OCI-LY7 (cell line): Measurements from ENCODE around the gene SYCP3. TPM values are rescaled to one million over a fixed set of nuclear protein-coding genes. Genes with fewer than 3 reads are reported as not detected.

Source experiments
- BruUV-seq: library from RNA; stranded (reverse); fragments of 400-500 nt; replicated peaks from 2 replicates; lab custom pipeline; 2021; lab: Mats Ljungman, UMichigan
- CTCF ChIA-PET: fragments of 300-600 bp; sonication (Branson Sonifier 250); formaldehyde crosslinking; loops from one replicate; lab custom pipeline; 2022; ENCODE audit warnings: antibody characterized with exemption; ENCODE audit not compliant: unreplicated experiment; lab: Charles Lee
- POLR2A ChIA-PET: fragments of 300-600 bp; sonication (Branson Sonifier 250); formaldehyde crosslinking; loops from one replicate; lab custom pipeline; 2022; ENCODE audit warnings: antibody characterized with exemption; lab: Charles Lee
- DNase-seq: peaks from one replicate; pipeline ENCODE4 v3.0.0-alpha.2; 2015; ENCODE audit warnings: low spot score
- H2AFZ ChIP-seq: fragments of 200-600 bp; sonication (generic), shearing (Covaris generic); 2 replicates; pipeline ENCODE4 v1.6.1; 2014; ENCODE audit warnings: mild to moderate bottlenecking, antibody characterized with exemption, low read length, moderate library complexity
- H3K27ac ChIP-seq: fragments of 200-600 bp; sonication (generic); 2 replicates; pipeline ENCODE4 v1.5.1; 2014; ENCODE audit warnings: mixed run types, low read depth, mild to moderate bottlenecking, moderate library complexity, low read length, inconsistent platforms; ENCODE audit not compliant: poor library complexity, severe bottlenecking
- H3K36me3 ChIP-seq: fragments of 200-600 bp; sonication (generic); 2 replicates; pipeline ENCODE4 v1.6.1; 2014; ENCODE audit warnings: mild to moderate bottlenecking, antibody characterized with exemption, low read length, moderate library complexity, mixed read lengths; ENCODE audit not compliant: insufficient read depth
- H3K4me1 ChIP-seq: fragments of 200-600 bp; sonication (generic); 2 replicates; pipeline ENCODE4 v1.5.1; 2014; ENCODE audit warnings: mild to moderate bottlenecking, low read length; ENCODE audit not compliant: insufficient read depth, poor library complexity, severe bottlenecking
- H3K4me2 ChIP-seq: fragments of 200-600 bp; sonication (generic); 2 replicates; pipeline ENCODE4 v1.6.1; 2014; ENCODE audit warnings: mild to moderate bottlenecking, low read length
- H3K4me3 ChIP-seq: fragments of 200-600 bp; sonication (generic); 2 replicates; pipeline ENCODE4 v1.5.1; 2014; ENCODE audit warnings: mild to moderate bottlenecking, low read depth, low read length; ENCODE audit not compliant: poor library complexity, severe bottlenecking
- H3K79me2 ChIP-seq: fragments of 200-600 bp; sonication (generic); 2 replicates; pipeline ENCODE4 v1.6.1; 2016; ENCODE audit warnings: low read depth, mild to moderate bottlenecking, low read length, moderate library complexity, mixed read lengths; ENCODE audit not compliant: insufficient read depth
- H3K9me2 ChIP-seq: fragments of 200-600 bp; sonication (generic); 2 replicates; pipeline ENCODE4 v1.6.1; 2016; ENCODE audit warnings: mild to moderate bottlenecking, low read length, mixed read lengths; ENCODE audit not compliant: insufficient read depth
- H3K9me3 ChIP-seq: fragments of 200-600 bp; sonication (generic); 2 replicates; pipeline ENCODE4 v1.6.1; 2014; ENCODE audit warnings: mild to moderate bottlenecking, mixed run types, low read length, mixed read lengths
- H4K20me1 ChIP-seq: fragments of 200-600 bp; sonication (generic); 2 replicates; pipeline ENCODE4 v1.6.1; 2014; ENCODE audit warnings: mild to moderate bottlenecking, antibody characterized with exemption, low read length, moderate library complexity, mixed read lengths; ENCODE audit not compliant: insufficient read depth
- EZH2phosphoT487 ChIP-seq: fragments of 200-600 bp; sonication (generic); IDR thresholded peaks from 2 replicates; pipeline ENCODE4 v1.6.1; 2018; ENCODE audit warnings: low read depth, borderline replicate concordance, mild to moderate bottlenecking, mixed run types, antibody characterized with exemption, low read length, moderate library complexity, mixed read lengths
- intact Hi-C: fragments of 100-400 bp; cut with micrococcal nuclease; formaldehyde crosslinking; loops from one replicate; pipeline ENCODE4 v1.10.0; 2022; ENCODE audit not compliant: unreplicated experiment
- total RNA-seq, 2 experiments: library from RNA; depleted of rRNA in 1 of 2; stranded (reverse); fragments of >200 nt in 1 of 2; shearing (Covaris generic) in 1 of 2; gene quantifications; 2 replicates each; pipeline ENCODE4 v1.2.3, GENCODE V29; 2014 to 2022
- TF ChIP-seq, protein P1 (sequence below): fragments of 200-600 bp; sonication (generic); conservative IDR thresholded peaks from 2 replicates; pipeline ENCODE4 v1.5.1; 2014; ENCODE audit warnings: mild to moderate bottlenecking, antibody characterized with exemption, low read length, moderate library complexity, mixed read lengths

Gene SYCP3
- total RNA-seq, 2 experiments from 2014 or later, result 0.13 to 0.36 TPM

DNA sequence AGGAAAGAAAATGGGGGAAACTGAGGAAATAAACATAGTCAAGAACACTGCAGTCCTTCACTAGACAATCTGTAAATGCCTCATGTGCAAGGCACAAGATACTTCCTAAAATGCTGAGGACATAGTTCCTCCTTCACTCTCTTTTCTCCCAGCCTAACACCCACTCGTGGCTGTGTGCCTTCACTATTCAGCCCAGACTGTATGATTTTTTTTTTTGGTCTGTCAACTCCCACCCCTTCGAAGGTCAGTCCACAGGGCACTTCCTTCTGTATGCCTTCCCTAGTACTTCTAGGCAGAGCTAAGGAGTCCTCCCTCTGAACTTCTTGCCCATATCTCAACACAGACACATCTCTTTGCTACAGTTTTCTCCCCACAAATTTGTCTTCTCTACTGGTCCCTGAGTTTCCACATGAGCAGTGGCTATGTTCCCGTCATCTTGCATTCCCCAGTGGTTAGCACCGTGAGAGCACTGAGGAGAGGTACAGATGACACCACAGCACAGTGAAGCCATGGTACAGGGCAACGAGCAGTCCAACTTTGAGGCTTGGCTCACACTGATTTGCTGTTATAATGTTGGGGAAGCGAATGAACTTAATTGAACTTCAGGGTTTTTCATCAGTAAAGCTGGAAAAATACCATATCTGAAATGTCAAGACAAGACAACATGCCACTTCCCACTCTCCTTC is 24.1 kb upstream of the SYCP3 start:
- ChIA-PET POLR2A (interaction anchor here (0.7 kb wide), 1 partner anchor 261 kb away, joined by 7 read pairs; no protein-coding TSS in a partner anchor), CTCF (interaction anchor here (0.6 to 0.9 kb wide), 3 partner anchors 60 to 168 kb away, joined by 3 to 4 read pairs (median 3); no protein-coding TSS in a partner anchor)
- Histone ChIP-seq H3K4me3 (no peak overlapping the region), H3K27ac (no peak overlapping the region), H3K9me3 (no peaks in the 10 kb centered on the region), H3K4me1 (no peaks in the 10 kb centered on the region), H3K9me2 (no peaks in the 10 kb centered on the region), H2AFZ (no peak overlapping the region), H3K4me2 (no peak overlapping the region), H3K36me3 (peaks cover 81% of the 10 kb centered on the region), H3K79me2 (no peaks in the 10 kb centered on the region), H4K20me1 (no peaks in the 10 kb centered on the region)
- intact Hi-C loops, result no loop called here
- BruUV-seq, result no TSS peak
- no peak for TF ChIP-seq EZH2phosphoT487
- TF ChIP-seq, protein P1, sequence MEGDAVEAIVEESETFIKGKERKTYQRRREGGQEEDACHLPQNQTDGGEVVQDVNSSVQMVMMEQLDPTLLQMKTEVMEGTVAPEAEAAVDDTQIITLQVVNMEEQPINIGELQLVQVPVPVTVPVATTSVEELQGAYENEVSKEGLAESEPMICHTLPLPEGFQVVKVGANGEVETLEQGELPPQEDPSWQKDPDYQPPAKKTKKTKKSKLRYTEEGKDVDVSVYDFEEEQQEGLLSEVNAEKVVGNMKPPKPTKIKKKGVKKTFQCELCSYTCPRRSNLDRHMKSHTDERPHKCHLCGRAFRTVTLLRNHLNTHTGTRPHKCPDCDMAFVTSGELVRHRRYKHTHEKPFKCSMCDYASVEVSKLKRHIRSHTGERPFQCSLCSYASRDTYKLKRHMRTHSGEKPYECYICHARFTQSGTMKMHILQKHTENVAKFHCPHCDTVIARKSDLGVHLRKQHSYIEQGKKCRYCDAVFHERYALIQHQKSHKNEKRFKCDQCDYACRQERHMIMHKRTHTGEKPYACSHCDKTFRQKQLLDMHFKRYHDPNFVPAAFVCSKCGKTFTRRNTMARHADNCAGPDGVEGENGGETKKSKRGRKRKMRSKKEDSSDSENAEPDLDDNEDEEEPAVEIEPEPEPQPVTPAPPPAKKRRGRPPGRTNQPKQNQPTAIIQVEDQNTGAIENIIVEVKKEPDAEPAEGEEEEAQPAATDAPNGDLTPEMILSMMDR, result no peak
- no peak for DNase-seq

DNA sequence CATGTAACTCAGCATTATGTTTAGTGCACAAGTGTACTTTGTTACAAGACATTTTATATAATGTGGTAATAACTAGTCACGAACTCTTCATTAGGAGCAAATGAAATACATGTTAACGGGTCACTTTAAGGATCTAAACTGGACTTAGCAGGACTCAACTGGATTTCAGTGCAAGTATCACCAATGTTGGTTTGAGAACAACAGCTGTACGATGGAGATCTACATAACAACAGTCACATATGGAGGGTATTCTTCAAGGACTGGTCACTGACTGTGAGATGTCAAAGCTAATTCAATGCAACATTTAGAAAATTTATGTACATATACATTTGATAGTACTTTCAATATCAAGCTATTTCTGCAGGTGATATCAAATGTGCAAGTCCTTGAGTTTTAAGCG is 22.5 kb upstream of the SYCP3 start:
- H3K9me3 ChIP-seq, result no peaks in the 10 kb centered on the region
- no peak overlapping the region for H3K4me2 ChIP-seq
- TF ChIP-seq EZH2phosphoT487, result no peak
- TF ChIP-seq, protein P1, result no peak
- intact Hi-C loops, result no loop called here
- H3K4me1 ChIP-seq, result no peaks in the 10 kb centered on the region
- ChIA-PET POLR2A (interaction anchor here (0.6 to 1.8 kb wide), 5 partner anchors 10 to 364 kb away, joined by 4 to 7 read pairs (median 4); no protein-coding TSS in a partner anchor), CTCF (no interaction called here)
- BruUV-seq, result no TSS peak
- no peaks in the 10 kb centered on the region for H3K79me2 ChIP-seq
- no peak overlapping the region for H2AFZ ChIP-seq
- no peaks in the 10 kb centered on the region for H3K9me2 ChIP-seq
- DNase-seq, result no peak
- H3K27ac ChIP-seq, result no peak overlapping the region
- H3K36me3 ChIP-seq, result peaks cover 73% of the 10 kb centered on the region
- H4K20me1 ChIP-seq, result no peaks in the 10 kb centered on the region
- no peak overlapping the region for H3K4me3 ChIP-seq

DNA sequence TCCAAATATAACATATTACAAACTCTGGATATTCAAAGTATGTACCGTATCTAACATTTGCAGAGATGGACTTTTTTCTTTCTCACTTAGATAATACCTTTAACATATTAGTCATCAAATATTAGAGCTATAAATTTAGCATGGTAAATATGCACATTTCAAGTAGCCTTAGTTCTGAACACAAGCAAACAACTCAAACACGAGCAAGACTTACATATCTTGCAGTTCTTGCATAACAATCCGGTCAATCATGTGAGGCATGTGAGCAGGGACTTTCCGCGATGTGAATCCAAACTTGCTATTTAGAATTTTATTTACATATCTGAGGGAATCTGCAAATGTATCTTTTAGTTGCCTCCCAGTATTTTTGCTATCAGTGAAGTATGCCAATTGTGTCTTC is 22.1 kb upstream of the SYCP3 start:
- Histone ChIP-seq H3K36me3 (peaks cover 74% of the 10 kb centered on the region), H2AFZ (no peak overlapping the region), H3K79me2 (no peaks in the 10 kb centered on the region), H3K9me2 (no peaks in the 10 kb centered on the region), H3K27ac (no peak overlapping the region), H3K9me3 (no peaks in the 10 kb centered on the region), H4K20me1 (no peaks in the 10 kb centered on the region), H3K4me2 (no peak overlapping the region), H3K4me3 (no peak overlapping the region), H3K4me1 (no peaks in the 10 kb centered on the region)
- no peak for DNase-seq
- ChIA-PET POLR2A (interaction anchor here (1.5 to 2.2 kb wide), 4 partner anchors 10 to 17 kb away, joined by 4 to 11 read pairs (median 6); no protein-coding TSS in a partner anchor), CTCF (no interaction called here)
- no TSS peak for BruUV-seq
- TF ChIP-seq, protein P1, result no peak
- no peak for TF ChIP-seq EZH2phosphoT487
- intact Hi-C loops, result no loop called here
